Endothelial cell of umbilical vein (primary cell): Measurements from ENCODE around the gene FGF3. TPM values are rescaled to one million over a fixed set of nuclear protein-coding genes. Genes with fewer than 3 reads are reported as not detected.

Experiments
- BruUV-seq: library from RNA; stranded (reverse); fragments of 400-500 nt; replicated peaks from 2 replicates; lab custom pipeline; 2021; lab: Mats Ljungman, UMichigan
- CTCF ChIA-PET: fragments of 300-600, 350-600 bp; sonication (Branson Sonifier 250); formaldehyde crosslinking; loops from one replicate; lab custom pipeline; 2021; ENCODE audit warnings: antibody characterized with exemption, inconsistent platforms; lab: Charles Lee
- POLR2A ChIA-PET: fragments of 300-600, 350-600 bp; sonication (Branson Sonifier 250); formaldehyde crosslinking; loops from one replicate; lab custom pipeline; 2021; ENCODE audit warnings: antibody characterized with exemption, inconsistent platforms; lab: Charles Lee
- DNase-seq: peaks from one replicate; pipeline ENCODE4 v3.0.0-alpha.2; 2011; ENCODE audit warnings: low read depth, low spot score
- FAIRE-seq: peaks from 2 replicates; lab custom pipeline; 2011; peaks lifted over from hg19 to GRCh38; lab: Jason Lieb, UNC
- H2AFZ ChIP-seq: 2 replicates; pipeline ENCODE4 v1.6.0; 2012; ENCODE audit warnings: low read depth, low read length, control low read depth, inconsistent platforms
- H3K27ac ChIP-seq: 2 replicates; pipeline ENCODE4 v1.5.1; 2011; ENCODE audit warnings: low read depth, mild to moderate bottlenecking, control low read depth, low read length, moderate library complexity; ENCODE audit not compliant: insufficient read depth
- H3K27me3 ChIP-seq, 2 experiments: 2 replicates each; pipeline versions ENCODE4 v1.6.0 to v1.6.1; 2011; ENCODE audit warnings: low read length in 2 of 2, mixed read lengths in 1 of 2; ENCODE audit not compliant: control insufficient read depth in 2 of 2, insufficient read depth in 2 of 2
- H3K36me3 ChIP-seq, 2 experiments: 2 replicates in 1 of 2; 3 replicates in 1 of 2; pipeline ENCODE4 v1.5.1; 2011; ENCODE audit warnings: low read length in 2 of 2, mild to moderate bottlenecking in 1 of 2, moderate library complexity in 1 of 2; ENCODE audit not compliant: control insufficient read depth in 2 of 2, insufficient read depth in 2 of 2; ENCODE audit errors: extremely low read depth in 1 of 2
- H3K4me1 ChIP-seq: 3 replicates; pipeline ENCODE4 v1.5.1; 2011; ENCODE audit warnings: mild to moderate bottlenecking, low read length; ENCODE audit not compliant: control insufficient read depth, insufficient read depth; ENCODE audit errors: extremely low read depth
- H3K4me2 ChIP-seq: 2 replicates; pipeline ENCODE4 v1.6.1; 2011; ENCODE audit warnings: low read length, control low read depth, mixed read lengths; ENCODE audit not compliant: insufficient read depth
- H3K4me3 ChIP-seq, 3 experiments: fragments of 200-600 bp in 1 of 3; sonication (generic), shearing (Covaris generic) in 1 of 3; replicated peaks in 1 of 3; 2 replicates each; pipeline ENCODE4 v1.5.1; 2011 to 2016; ENCODE audit warnings: control low read depth in 3 of 3, low read length in 3 of 3, mild to moderate bottlenecking in 2 of 3, inconsistent platforms in 1 of 3, low read depth in 1 of 3, moderate library complexity in 1 of 3; ENCODE audit not compliant: insufficient read depth in 1 of 3
- H3K79me2 ChIP-seq: 2 replicates; pipeline ENCODE4 v1.6.0; 2012; ENCODE audit warnings: low read length, inconsistent platforms; ENCODE audit not compliant: control insufficient read depth, insufficient read depth
- H3K9ac ChIP-seq: replicated peaks from 2 replicates; pipeline ENCODE3; 2011; ENCODE audit warnings: low read length, control low read depth; ENCODE audit not compliant: insufficient read depth; ENCODE audit errors: extremely low read depth
- H3K9me1 ChIP-seq: replicated peaks from 3 replicates; pipeline ENCODE4 v1.6.0; 2011; ENCODE audit warnings: mild to moderate bottlenecking, low read length; ENCODE audit not compliant: control insufficient read depth, insufficient read depth; ENCODE audit errors: extremely low read depth
- H3K9me3 ChIP-seq: replicated peaks from 2 replicates; pipeline ENCODE4 v1.5.1; 2012; ENCODE audit warnings: low read length, inconsistent platforms; ENCODE audit not compliant: control insufficient read depth, insufficient read depth
- H4K20me1 ChIP-seq: replicated peaks from 2 replicates; pipeline ENCODE3; 2011; ENCODE audit warnings: mild to moderate bottlenecking, low read length; ENCODE audit not compliant: control insufficient read depth, insufficient read depth; ENCODE audit errors: extremely low read depth
- EZH2 ChIP-seq: IDR thresholded peaks from 2 replicates; pipeline ENCODE4 v1.6.1; 2012; ENCODE audit warnings: borderline replicate concordance, low read depth, mild to moderate bottlenecking, moderate library complexity, low read length, inconsistent platforms; ENCODE audit not compliant: severe bottlenecking
- FOS ChIP-seq: IDR thresholded peaks from 2 replicates; pipeline ENCODE4 v1.6.1; 2011; ENCODE audit warnings: mild to moderate bottlenecking, low read length, moderate library complexity, borderline replicate concordance; ENCODE audit not compliant: insufficient read depth
- GATA2 ChIP-seq: IDR thresholded peaks from 2 replicates; pipeline ENCODE4 v1.7.0; 2011; ENCODE audit warnings: low read depth, mild to moderate bottlenecking, moderate library complexity, mixed read lengths, low read length; ENCODE audit not compliant: insufficient read length, insufficient read depth
- JUN ChIP-seq: IDR thresholded peaks from 2 replicates; pipeline ENCODE4 v1.6.1; 2011; ENCODE audit warnings: borderline replicate concordance, low read depth; ENCODE audit not compliant: insufficient read length, insufficient read depth
- MAX ChIP-seq: IDR thresholded peaks from 2 replicates; pipeline ENCODE4 v1.6.1; 2011; ENCODE audit not compliant: insufficient read depth, insufficient read length
- MYC ChIP-seq: IDR thresholded peaks from one replicate; pipeline ENCODE4 v1.6.1; 2011; ENCODE audit warnings: mild to moderate bottlenecking, low read depth, low read length
- POLR2A ChIP-seq: IDR thresholded peaks from 2 replicates; pipeline ENCODE4 v1.6.1; 2012; ENCODE audit warnings: low read depth, mild to moderate bottlenecking, control low read depth, low read length
- POLR2AphosphoS5 ChIP-seq: IDR thresholded peaks from 2 replicates; pipeline ENCODE4 v1.6.1; 2012; ENCODE audit warnings: low read depth, mild to moderate bottlenecking, control low read depth, low read length, moderate library complexity; ENCODE audit not compliant: insufficient read depth
- dilution Hi-C: fragments of 300-500 bp; cut with MboI; formaldehyde crosslinking; loops from one replicate; pipeline ENCODE4 v1.15.0; 2019; ENCODE audit warnings: low sequenced_read_pairs; ENCODE audit not compliant: extremely low pct_ligation_motif_present
- intact Hi-C: fragments of 100-400 bp; cut with micrococcal nuclease; formaldehyde crosslinking; loops from one replicate; pipeline ENCODE4 v1.10.0; 2022
- polyA plus RNA-seq, 4 experiments: library from polyadenylated mRNA; depleted of rRNA in 3 of 4; stranded (reverse) in 3 of 4; unstranded in 1 of 4; fragments of >200 nt; gene quantifications; 2 replicates each; pipeline versions ENCODE4 v1.2.1 to v1.2.3, GENCODE V29; 2011 to 2012; ENCODE audit warnings: missing spikeins in 1 of 4
- total RNA-seq: library from RNA; stranded (reverse); gene quantifications from 2 replicates; pipeline ENCODE4 v1.2.3, GENCODE V29; 2021
- TF ChIP-seq, protein P1 (sequence below), 2 donors: IDR thresholded peaks; 1 replicate in 1 of 2; 2 replicates in 1 of 2; pipeline ENCODE4 v1.5.1; 2011; ENCODE audit warnings: low read length in 2 of 2, mild to moderate bottlenecking in 2 of 2, moderate library complexity in 2 of 2, control low read depth in 1 of 2, inconsistent platforms in 1 of 2, low read depth in 1 of 2; ENCODE audit not compliant: insufficient read depth in 1 of 2; ENCODE audit errors: extremely low read depth in 1 of 2

Gene FGF3
- total and polyA plus RNA-seq, 2 donors (not counting 3 experiments of a cell fraction or from before 2014, with no cell fraction given), result not detected

DNA sequence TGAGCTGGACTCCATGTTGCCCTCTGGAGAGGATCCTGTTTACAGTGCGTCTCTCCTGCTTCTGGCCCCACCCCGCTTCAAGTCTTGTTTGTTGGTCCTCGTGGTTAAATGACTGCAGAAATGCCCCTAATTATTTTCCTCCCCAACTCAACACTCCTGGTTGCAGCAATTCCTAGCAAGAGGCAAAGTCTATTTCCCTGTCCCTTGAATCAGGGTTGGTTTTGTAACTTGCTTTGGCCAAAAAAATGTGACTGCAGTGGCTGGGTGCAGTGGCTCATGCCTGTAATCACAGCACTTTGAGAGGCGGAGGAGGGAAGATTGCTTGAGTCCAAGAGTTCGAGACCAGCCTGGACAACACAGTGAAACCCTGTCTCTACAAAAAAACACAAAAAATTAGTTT lies 41.0 kb upstream of the FGF3 start:
- no peaks in the 10 kb centered on the region for H3K9me3 ChIP-seq
- H3K36me3 ChIP-seq, result no peaks in the 10 kb centered on the region
- TF ChIP-seq, protein P1, sequence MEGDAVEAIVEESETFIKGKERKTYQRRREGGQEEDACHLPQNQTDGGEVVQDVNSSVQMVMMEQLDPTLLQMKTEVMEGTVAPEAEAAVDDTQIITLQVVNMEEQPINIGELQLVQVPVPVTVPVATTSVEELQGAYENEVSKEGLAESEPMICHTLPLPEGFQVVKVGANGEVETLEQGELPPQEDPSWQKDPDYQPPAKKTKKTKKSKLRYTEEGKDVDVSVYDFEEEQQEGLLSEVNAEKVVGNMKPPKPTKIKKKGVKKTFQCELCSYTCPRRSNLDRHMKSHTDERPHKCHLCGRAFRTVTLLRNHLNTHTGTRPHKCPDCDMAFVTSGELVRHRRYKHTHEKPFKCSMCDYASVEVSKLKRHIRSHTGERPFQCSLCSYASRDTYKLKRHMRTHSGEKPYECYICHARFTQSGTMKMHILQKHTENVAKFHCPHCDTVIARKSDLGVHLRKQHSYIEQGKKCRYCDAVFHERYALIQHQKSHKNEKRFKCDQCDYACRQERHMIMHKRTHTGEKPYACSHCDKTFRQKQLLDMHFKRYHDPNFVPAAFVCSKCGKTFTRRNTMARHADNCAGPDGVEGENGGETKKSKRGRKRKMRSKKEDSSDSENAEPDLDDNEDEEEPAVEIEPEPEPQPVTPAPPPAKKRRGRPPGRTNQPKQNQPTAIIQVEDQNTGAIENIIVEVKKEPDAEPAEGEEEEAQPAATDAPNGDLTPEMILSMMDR (IDR thresholded peaks at IDR 0.05; ENCODE audit: extremely low read depth in 1 of 2, insufficient read depth in 1 of 2, low read depth in 1 of 2, low read length in 2 of 2), result no peak
- TF ChIP-seq MAX (no peak), GATA2 (no peak), POLR2A (no peak), EZH2 (no peak), FOS (no peak), POLR2AphosphoS5 (no peak), MYC (no peak), JUN (no peak)
- no peak overlapping the region for H3K4me3 ChIP-seq
- DNase-seq (no peak), FAIRE-seq (no peak)
- no peak overlapping the region for H3K9ac ChIP-seq
- no peaks in the 10 kb centered on the region for H3K4me1 ChIP-seq
- BruUV-seq, result no TSS peak
- ChIA-PET POLR2A (no interaction called here), CTCF (no interaction called here)
- H3K27ac ChIP-seq, result no peak overlapping the region
- no peaks in the 10 kb centered on the region for H3K79me2 ChIP-seq
- intact Hi-C loops (no loop called here), dilution Hi-C loops (no loop called here)
- H2AFZ ChIP-seq, result no peak overlapping the region
- peaks cover 1 to 15% of the 10 kb centered on the region in 2 experiments for H3K27me3 ChIP-seq
- H3K4me2 ChIP-seq, result no peak overlapping the region
- H3K9me1 ChIP-seq, result no peaks in the 10 kb centered on the region
- no peaks in the 10 kb centered on the region for H4K20me1 ChIP-seq
